ENCODE results near the gene TMEM207.
"Not testable (repeated sequence)": the region's sequence is repeated elsewhere in the genome, so short reads cannot be mapped to it uniquely, and the experiment has no call there.

Gene TMEM207

DNA sequence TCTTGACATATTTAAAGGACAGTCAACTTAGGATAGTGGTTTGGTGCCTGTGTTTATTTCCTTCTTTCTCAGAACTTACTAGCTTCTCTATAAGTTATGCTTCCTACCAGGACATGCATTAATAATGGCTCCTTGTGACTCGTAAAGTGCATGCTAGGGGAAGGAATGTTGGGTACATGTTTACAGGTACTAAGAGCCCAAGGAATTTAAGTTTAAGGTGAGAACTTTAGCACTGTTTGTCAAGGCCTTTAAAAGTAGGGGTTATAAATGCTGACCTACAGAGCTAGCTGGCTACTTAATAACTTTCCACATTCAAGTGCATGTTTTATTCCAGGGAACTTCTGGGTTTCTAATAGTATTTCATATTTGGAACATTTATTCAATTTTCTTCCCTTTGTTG lies at the start of gene TMEM207:
TSS of gene TMEM207 (minus strand) at position 101 of the 400 bp plus-strand sequence. CDS start at position 9, 92 bp downstream.
- no peak for DNase-seq

DNA sequence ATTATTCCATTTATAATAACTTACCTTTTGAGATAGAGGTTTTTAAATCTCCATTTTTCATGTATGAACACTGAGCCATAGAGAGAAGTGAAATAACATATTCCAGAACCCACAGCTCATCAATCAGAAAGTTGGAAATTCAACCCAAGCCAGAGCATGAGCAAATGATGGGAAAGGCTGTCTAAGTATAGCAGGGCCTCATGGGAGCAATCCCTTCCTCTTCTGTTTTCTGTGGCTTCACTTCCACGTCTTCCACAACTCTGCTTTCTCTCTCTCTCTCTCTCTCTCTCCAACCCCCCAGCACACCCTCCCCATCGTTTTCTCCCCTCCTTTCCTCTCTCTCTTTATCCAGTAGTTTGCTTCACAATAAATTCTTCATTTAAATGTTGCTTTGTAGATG lies 49.4 kb upstream of the TMEM207 start:
- no peak for DNase-seq

- DNase-seq = no peak
Measured at GRCh38 chr3:190498293-190498692, 48.6 kb upstream of the TMEM207 start.

DNA sequence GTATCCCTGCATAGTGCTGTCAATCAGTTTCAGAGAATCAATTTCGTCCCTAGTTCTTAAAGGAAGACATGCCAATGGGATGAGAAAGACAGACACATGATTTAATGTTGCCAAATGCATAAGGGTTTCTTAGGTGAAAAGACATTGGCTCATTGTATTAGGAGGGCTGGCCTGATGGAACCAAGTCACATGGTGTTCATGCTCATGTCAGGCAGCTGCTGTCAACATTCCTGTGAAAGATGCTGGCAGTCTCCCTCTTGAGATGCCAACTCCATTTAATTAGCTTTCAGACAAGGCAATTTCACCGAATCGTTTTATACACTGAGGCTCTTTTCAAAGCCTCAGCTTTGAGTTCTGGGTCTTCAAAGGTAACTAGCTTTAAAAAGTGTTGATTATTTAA lies 48.1 kb upstream of the TMEM207 start:
- DNase-seq = no peak

- DNase-seq = no peak
Measured at GRCh38 chr3:190496859-190497258, 47.2 kb upstream of the TMEM207 start.

DNA sequence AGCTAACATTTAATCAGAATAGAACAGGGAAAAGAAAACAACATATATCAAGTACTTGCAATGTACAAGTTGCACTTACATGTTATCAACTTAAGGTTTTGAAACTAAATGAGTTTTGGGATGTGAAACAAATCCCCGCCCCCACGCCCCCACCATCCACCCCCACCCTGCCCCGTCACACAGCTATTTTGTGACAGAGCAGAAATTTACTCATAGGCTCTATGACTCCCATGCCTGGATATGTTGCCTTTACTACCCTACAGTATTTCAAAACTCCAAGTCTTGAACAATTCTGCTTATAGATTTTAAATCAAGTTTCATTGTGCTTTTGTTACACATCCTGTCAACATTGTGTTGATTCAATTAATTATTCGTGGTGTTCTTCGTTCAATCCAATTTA lies 46.1 kb upstream of the TMEM207 start:
- no peak for DNase-seq

- DNase-seq = no peak
Measured at GRCh38 chr3:190495354-190495753, 45.7 kb upstream of the TMEM207 start.

DNA sequence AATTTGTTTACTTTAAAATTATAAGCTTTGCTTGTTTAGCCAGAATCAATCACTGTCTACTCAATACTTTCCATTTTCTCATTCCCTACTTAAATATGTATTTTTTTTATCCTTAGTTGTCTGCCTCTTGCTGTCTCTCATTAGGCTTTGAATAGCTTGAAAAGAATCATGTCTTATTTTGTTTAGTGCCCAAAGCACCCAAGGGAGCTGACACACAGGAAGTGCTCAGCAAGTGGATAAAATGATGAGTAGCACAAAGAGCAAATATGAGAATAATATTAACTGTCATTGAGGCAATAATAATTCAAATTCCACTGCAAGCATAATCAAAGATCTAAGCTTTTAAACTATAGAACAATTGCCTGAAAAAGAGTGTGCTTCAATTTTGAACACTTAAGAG lies 45.2 kb upstream of the TMEM207 start:
- no peak for DNase-seq

- no peak for DNase-seq
Measured at GRCh38 chr3:190492966-190493365, 43.3 kb upstream of the TMEM207 start.

DNA sequence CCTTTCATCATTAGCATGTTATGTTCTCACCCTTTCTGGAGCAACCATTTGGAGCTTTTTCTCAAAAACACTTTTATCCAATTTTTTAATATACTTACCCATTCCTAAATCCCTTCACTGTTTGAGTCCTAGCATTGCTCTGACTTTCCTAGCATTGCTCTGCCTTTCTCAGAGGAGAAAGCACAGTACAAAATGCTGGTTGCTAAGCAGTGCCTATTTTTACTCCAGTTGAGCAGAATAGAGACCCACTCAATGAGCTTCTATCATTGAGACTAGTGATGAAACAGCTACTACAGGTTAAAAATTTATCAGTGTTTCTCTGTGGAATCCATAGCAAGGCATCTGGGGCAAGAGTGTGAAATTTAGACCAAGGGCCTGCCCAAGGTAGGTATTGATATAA lies 42.4 kb upstream of the TMEM207 start:
- no peak for DNase-seq

DNA sequence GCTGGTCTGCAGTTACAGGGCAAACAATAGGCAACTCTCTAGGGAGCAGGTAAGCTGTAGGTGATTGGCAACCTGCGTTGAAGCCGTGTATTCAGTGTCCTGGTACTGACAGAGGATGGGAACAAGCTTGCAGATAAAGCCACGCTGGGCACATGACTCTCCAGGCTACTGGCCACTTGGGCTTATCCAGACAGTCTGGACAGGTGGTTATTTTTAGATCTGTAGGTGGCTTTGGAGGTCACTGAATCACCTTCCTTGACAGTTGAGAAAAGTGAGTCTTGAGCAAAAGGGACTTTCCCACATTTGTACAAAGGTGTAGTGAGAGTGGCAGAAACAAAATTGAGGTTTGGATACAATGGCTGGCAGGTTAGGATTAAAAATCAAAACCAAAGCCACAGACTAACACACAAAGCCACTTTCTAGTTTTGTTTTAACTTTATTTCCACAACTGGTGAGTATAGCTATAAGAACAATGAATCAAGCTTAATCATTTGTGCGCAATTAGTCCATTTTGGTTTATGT lies 41.9 kb upstream of the TMEM207 start:
- no peak for DNase-seq

GRCh38 chr3:190486908-190487607 lies 37.4 kb upstream of the TMEM207 start:
- DNase-seq = no peak

- no peak for DNase-seq
Measured at GRCh38 chr3:190486533-190486864, 36.8 kb upstream of the TMEM207 start.

- DNase-seq = no peak
Measured at GRCh38 chr3:190485830-190486532, 36.3 kb upstream of the TMEM207 start.

DNA sequence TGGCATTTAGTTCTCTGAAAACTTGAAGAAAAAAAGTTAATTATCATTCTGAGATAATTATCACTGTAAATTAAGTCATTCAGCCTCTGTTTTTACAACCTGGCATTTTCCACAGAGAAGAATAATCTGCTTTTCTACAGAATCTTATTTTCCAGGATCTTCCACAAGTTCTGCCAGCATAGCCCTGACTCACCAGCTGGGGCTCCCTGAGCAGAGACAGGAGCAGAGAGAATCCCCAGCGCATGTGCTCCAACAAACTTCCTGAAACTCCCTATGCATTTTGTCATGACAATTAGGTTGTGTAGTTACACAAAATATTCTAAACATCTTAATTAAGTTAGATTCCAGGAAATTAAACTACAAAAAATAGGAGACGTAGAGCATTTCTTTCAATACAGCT lies 32.1 kb upstream of the TMEM207 start:
- DNase-seq = no peak

- not testable (repeated sequence) for DNase-seq
Measured at GRCh38 chr3:190473261-190473660, 23.6 kb upstream of the TMEM207 start.

- no peak for DNase-seq
Measured at GRCh38 chr3:190467922-190468321, 18.2 kb upstream of the TMEM207 start.

DNA sequence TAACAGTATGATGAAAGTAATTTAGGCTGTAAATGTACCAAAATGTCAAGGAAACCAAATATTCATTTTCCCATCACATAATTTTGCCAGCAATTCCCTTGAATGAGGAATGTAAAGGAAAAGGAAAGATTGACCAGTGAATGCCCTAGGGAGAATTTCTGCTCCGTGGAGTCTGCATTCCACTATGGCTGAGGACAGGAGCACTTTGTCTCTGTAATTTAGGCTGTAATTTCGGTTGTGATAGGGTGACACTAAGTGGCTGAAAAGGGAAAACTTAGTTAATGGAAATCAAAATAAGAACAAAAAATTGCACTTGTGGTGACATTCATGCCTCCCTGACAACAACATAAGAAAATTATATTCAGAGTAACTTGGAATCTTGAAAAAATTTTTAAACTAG lies 8.3 kb upstream of the TMEM207 start:
- DNase-seq = no peak

- no peak for DNase-seq
Measured at GRCh38 chr3:190456770-190457169, 7.1 kb upstream of the TMEM207 start.

GRCh38 chr3:190455828-190456227 lies 6.1 kb upstream of the TMEM207 start:
- DNase-seq = no peak

GRCh38 chr3:190448256-190448655 lies 1.4 kb downstream of the TMEM207 start:
- no peak for DNase-seq

GRCh38 chr3:190446573-190447279 lies 3.0 kb downstream of the TMEM207 start:
- DNase-seq = no peak

GRCh38 chr3:190444576-190445145 lies 5.0 kb downstream of the TMEM207 start:
- DNase-seq = no peak

GRCh38 chr3:190444006-190444405 lies 5.7 kb downstream of the TMEM207 start:
- no peak for DNase-seq

All from stimulated activated CD4-positive, alpha-beta T cell treated with anti-CD3 and anti-CD28 coated beads, Interleukin-12 subunit alpha, Interleukin-12 subunit beta, amount 100 ng/mL, for 4 hours (primary cell).